Esophagus squamous epithelium (tissue), 4 donors: ENCODE results near the gene PRKAR1B.

Experiments
- CTCF ChIP-seq, 6 experiments: fragments of 450-650 bp in 4 of 6; fragments of 200-600 bp in 2 of 6; sonication (generic) in 2 of 6; IDR thresholded peaks; one replicate each; pipeline ENCODE4 v1.5.1; 2016 to 2019; ENCODE audit warnings: antibody characterized with exemption in 6 of 6, mild to moderate bottlenecking in 4 of 6, moderate library complexity in 4 of 6
- POLR2A ChIP-seq, 4 donors: fragments of 450-650 bp; IDR thresholded peaks; one replicate each; pipeline ENCODE4 v1.6.1; 2017; ENCODE audit warnings: antibody characterized with exemption in 4 of 4, mild to moderate bottlenecking in 4 of 4, moderate library complexity in 3 of 4

- TF ChIP-seq CTCF (IDR thresholded peaks at IDR 0.05) = no peak
- no peak for TF ChIP-seq POLR2A (IDR thresholded peaks at IDR 0.05)
Measured at GRCh38 chr7:745431-746154, 18.5 kb upstream of the PRKAR1B start.
